A549 (cell line): ENCODE data around the gene TRPM5.

Experiments used
- EHF ChIP-seq: fragments of 250-450 bp; sonication (Bioruptor Pico); IDR thresholded peaks from 2 replicates; pipeline ENCODE4 v1.5.0; 2020; ENCODE audit warnings: mild to moderate bottlenecking
- FOSB ChIP-seq: fragments of 250-450 bp; sonication (Bioruptor Pico); IDR thresholded peaks from 2 replicates; pipeline ENCODE4 v1.5.0; 2020; ENCODE audit warnings: mild to moderate bottlenecking, moderate library complexity
- JUN ChIP-seq, 2 experiments: fragments of >200 bp; sonication (Bioruptor Twin); formaldehyde crosslinking; IDR thresholded peaks; 2 replicates in 1 of 2; 3 replicates in 1 of 2; pipeline ENCODE4 v1.6.1; 2016 to 2017
- POLR2A ChIP-seq: IDR thresholded peaks from 2 replicates; pipeline ENCODE4 v1.6.1; 2012; ENCODE audit warnings: mild to moderate bottlenecking, low read length
- RCOR1 ChIP-seq: fragments of 150-350 bp; IDR thresholded peaks from 2 replicates; pipeline ENCODE4 v1.6.1; 2014; ENCODE audit warnings: antibody characterized with exemption, low read length, low read depth
- RNF2 ChIP-seq: fragments of 200-600 bp; sonication (generic); IDR thresholded peaks from 2 replicates; pipeline ENCODE4 v1.6.1; 2016; ENCODE audit warnings: low read depth, mild to moderate bottlenecking, antibody characterized with exemption, moderate library complexity, borderline replicate concordance
- SMC3 ChIP-seq: fragments of >200 bp; sonication (Bioruptor Twin); formaldehyde crosslinking; IDR thresholded peaks from 3 replicates; pipeline ENCODE4 v1.6.1; 2018; ENCODE audit warnings: inconsistent platforms
- TF ChIP-seq, protein P1 (sequence below): fragments of >200 bp; sonication (Bioruptor Twin); formaldehyde crosslinking; IDR thresholded peaks from 3 replicates; pipeline ENCODE4 v1.5.1; 2016

DNA sequence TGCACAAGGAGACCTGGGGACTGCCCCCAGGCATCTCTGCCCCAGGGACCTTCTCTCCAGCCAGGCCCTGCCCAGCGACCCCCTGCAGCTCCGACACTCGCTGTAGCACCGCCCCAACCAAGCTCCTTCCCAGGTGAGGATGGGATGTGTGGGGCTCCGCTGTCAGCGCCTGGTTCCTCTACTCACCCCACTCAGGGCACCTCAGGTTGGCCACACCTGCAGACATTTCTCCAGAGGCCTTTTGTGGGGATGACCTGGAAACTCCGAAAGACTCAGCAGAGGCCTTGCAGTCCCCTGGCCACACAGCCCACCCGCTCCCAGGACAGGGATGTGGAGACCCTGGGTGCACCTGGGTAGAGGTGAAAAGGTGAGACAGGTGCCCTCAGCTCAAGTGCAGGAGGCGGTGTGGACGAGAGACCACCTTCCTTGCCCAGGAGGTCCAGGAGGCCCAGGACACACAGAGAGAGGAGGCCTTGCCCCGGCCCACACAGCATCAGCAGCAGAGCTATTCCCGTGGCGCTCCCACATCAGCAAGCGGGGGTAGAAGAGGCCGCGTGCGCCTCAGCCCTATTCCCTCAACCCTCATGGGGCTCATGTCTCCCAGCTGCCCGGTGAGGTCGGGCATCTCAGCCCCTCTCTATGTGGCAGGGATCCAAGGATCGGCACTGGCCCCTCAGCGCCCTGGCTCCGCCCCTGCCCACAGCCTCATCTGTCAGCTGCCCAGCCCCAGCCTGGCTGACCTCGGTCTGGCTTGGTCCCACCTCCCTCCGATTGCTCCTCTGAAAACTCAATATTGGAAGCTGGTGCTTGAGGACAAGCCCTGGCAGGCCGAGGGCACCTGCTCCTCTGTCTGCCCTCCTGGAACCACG lies 20.9 kb downstream of the TRPM5 start:
- TF ChIP-seq RNF2 = no peak
- no peak for TF ChIP-seq SMC3
- no peak for TF ChIP-seq POLR2A
- TF ChIP-seq RCOR1 = no peak
- TF ChIP-seq, protein P1, sequence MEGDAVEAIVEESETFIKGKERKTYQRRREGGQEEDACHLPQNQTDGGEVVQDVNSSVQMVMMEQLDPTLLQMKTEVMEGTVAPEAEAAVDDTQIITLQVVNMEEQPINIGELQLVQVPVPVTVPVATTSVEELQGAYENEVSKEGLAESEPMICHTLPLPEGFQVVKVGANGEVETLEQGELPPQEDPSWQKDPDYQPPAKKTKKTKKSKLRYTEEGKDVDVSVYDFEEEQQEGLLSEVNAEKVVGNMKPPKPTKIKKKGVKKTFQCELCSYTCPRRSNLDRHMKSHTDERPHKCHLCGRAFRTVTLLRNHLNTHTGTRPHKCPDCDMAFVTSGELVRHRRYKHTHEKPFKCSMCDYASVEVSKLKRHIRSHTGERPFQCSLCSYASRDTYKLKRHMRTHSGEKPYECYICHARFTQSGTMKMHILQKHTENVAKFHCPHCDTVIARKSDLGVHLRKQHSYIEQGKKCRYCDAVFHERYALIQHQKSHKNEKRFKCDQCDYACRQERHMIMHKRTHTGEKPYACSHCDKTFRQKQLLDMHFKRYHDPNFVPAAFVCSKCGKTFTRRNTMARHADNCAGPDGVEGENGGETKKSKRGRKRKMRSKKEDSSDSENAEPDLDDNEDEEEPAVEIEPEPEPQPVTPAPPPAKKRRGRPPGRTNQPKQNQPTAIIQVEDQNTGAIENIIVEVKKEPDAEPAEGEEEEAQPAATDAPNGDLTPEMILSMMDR = no peak
- TF ChIP-seq JUN (IDR thresholded peaks at IDR 0.05) = no peak
- no peak for TF ChIP-seq EHF (CRISPR knock-in tag)
- no peak for TF ChIP-seq FOSB
